NCI-H1092 (cell line): ENCODE data around the gene DHRS7B.
"Not testable (repeated sequence)": the region's sequence is repeated elsewhere in the genome, so short reads cannot be mapped to it uniquely, and the experiment has no call there.

Source experiments
- DNase-seq: peaks from one replicate; lab custom pipeline; 2025; lab: John Stamatoyannopoulos, UW

The DHRS7B gene

GRCh38 chr17:21209511-21210175 is 82.9 kb downstream of the DHRS7B start:
- no peak for DNase-seq

DNA sequence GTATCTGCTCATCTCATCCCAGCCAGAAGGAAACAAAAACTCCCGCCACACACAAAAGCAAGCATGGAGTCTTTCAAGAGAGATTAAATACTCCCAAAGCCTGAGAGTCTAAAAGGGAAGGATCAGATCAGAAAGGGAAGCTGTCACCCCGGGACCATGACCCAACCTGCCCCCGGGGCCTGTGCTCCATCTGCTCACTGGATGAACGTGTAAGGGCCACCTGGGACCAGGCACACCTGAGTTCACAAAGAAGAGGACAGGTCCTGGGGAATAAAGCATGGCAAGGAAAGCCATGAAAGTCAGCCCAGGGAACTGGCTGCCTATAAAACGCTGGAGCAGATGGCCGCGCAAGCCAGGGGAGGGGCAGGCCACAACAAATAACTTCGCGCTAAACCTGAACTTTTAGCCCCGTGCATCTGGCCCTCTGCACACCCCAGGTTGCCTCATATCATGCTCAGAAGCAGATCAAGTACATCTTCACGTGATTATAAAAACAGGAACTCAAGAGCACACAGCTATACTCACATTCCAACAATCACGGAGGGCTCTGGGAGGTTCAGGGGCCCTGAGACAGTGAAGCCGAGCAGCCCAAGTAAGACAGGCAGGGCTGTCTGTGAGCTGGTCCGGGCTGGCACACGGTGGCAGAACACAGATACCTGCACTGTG is 83.8 kb downstream of the DHRS7B start:
- DNase-seq = no peak

DNA sequence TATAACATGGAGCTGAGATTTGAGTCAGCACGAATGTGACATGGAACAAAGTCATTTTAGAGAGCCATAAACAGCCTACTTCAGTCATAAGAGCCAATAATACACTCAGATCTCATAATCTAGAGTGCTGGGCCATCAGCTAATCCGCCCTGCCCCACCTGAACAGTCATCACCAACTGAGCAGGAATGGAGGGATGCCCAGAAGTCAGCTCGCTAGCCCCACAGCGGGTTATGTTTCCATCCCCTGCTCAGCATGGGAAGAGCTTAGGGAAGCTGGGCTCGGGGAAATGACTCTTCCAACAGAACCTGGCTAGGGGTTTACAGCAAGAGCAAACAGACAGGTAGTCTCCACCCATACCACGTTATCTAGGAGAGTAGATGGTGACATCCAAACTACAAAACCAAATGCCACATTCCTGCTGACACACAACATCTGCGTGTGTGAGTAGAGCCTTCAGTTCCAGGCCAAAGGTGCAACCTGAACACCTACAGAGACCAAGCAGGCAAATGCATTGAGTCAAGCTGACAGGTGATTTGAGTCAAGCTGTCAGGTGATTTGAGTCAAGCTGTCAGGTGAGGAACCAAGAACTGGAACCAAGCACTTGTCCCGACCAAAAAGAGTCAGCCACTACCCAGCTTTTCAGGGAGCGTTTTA is 85.2 kb downstream of the DHRS7B start:
- DNase-seq = no peak

DNA sequence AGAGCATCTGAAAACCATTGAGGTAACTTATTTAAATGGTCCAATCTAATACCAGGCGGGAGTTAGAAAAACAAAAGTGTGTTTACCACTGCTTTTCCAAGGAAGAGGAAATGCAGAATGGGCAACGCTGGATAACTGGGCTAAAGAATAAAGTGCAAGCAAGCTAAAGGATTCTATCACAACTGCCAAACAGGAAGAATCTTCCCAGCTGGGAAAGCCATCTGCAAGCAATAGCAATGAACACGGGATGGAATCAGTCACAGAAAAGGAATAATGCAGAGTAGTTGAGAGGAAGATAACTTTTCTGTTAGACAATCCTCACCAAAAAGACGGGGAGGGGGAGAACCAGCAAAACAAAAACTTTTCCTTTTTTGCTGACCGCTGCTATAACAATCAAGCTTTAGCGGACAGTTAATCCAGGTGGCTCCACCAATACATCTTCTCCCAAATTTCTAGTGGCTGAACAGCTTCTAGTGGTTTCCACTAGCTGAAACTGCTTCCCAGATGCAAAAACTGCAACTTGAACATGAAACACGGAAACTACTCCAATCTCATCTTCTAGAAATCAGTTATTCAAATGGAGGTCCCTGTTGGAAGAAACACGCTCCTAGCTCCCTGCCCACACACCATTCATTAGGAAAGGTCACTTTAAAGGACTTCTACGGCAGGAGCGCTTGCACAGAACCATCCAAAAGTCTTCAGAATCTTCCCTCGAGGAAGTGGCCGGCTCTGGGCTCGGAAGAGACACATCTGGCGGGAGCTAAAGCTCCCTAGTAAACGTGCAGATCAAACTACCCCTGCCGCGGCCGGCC is 86.3 kb downstream of the DHRS7B start:
- DNase-seq = no peak

DNA sequence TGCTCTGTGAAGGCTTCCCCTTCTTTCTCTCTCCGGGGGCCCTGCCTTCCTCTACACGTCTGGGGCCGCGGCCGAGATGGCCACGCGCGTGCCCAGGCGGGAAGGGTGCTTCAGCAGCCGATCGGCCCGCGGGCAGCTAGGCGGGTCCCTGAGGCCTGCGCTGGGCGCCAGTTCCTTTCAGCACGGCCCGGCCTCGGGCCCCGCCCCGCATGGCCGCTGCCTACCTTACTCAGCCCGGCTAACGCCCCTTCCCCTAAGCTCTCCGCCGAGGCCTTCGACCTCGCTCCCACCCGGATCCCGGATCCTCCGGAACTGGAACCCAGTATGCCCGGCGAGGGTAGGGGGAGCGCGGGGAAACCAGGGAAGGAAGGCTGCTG is 86.9 kb downstream of the DHRS7B start:
- no peak for DNase-seq

GRCh38 chr17:21214015-21214776 is 87.4 kb downstream of the DHRS7B start, which contains the start of gene TMEM11:
Gene TMEM11, minus strand, starts transcription at chr17:21214161. Its CDS starts 9 bp downstream, at chr17:21214152.
- DNase-seq = peak; percentile 80

- DNase-seq = no peak
Observed at GRCh38 chr17:21214777-21215541, 88.2 kb downstream of the DHRS7B start.

- no peak for DNase-seq
Observed at GRCh38 chr17:21215935-21216334, 89.2 kb downstream of the DHRS7B start.

DNA sequence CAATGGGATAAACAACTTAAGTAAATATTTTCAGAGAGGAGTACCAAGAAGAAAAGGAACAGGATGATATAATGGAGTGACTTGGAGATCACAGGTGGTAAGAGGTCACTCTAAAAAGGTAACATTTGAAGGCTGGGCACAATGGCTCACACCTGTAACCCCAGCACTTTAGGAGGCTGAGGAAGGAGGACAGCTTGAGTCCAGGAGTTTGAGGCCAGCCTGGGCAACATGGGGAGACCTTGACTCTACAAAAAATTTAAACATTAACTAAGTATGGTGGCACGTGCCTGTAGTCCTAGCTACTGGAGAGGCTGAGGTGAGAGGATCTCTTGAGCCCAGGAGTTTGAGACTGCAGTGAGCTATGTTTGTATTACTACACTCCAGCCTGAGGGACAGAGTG is 90.6 kb downstream of the DHRS7B start:
- DNase-seq = no peak

DNA sequence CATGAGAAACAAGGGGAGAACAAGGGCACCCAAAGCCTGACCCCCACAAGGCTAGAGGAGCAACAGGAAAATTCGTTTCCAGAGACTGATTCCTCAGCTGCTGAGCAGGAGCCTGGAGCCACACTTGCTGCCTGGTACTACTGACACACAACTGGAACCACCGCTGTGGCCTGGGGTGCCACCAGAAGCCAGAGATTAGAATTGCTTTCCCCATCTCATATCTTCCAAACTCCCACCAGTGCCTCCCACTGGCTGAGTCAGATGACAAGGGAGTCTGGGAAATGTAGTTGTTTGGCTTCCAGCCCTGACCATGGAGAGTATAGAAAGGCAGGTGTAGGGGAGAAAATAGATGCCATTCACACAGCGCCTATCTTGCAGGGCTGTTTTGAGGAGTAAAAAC is 91.3 kb downstream of the DHRS7B start:
- DNase-seq = no peak

- DNase-seq = no peak
Observed at GRCh38 chr17:21218831-21219380, 92.1 kb downstream of the DHRS7B start.

DNA sequence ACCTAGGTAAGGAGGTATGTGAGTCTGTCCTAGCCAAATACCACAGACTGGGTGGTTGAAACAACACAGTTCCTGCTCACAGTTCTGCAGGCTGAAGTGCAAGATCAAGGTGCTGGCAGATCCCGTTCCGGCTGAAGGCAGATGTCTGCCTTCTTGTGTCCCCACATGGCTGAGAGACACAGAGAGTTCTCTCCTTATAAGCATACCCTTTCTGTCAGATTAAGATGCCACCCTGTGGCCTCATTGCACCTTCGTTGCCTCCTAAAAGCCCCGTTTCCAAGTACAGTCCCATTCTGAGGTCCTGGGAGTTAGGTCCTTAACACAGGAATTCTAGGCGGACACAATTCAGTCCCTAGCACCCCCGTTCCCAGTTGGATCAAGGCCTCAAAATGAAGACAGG is 96.3 kb downstream of the DHRS7B start:
- no peak for DNase-seq

GRCh38 chr17:21227277-21227676 is 100.5 kb downstream of the DHRS7B start:
- DNase-seq = not testable (repeated sequence)

DNA sequence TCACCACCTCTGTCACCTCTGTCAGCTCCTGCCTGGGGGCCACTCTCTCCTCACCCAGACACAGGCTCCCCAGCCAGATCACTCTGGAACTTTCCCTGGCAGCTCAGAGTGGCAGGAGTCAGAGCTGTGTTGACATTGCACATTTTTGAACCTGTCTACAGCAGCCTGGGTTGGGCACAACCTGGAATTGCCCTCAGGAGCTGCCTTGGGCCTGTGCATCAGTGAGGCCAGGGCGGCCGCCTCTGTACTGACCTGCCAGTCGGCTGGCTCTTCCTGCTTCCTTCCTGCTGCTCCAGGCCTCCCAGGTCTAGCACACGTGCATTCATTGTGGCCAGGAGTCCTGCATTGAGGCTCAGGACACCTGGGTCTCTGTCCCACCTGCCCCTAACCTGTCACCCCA is 101.3 kb downstream of the DHRS7B start:
- DNase-seq = no peak

GRCh38 chr17:21228845-21229244 is 102.1 kb downstream of the DHRS7B start:
- no peak for DNase-seq

GRCh38 chr17:21231533-21231932 is 104.8 kb downstream of the DHRS7B start:
- no peak for DNase-seq

DNA sequence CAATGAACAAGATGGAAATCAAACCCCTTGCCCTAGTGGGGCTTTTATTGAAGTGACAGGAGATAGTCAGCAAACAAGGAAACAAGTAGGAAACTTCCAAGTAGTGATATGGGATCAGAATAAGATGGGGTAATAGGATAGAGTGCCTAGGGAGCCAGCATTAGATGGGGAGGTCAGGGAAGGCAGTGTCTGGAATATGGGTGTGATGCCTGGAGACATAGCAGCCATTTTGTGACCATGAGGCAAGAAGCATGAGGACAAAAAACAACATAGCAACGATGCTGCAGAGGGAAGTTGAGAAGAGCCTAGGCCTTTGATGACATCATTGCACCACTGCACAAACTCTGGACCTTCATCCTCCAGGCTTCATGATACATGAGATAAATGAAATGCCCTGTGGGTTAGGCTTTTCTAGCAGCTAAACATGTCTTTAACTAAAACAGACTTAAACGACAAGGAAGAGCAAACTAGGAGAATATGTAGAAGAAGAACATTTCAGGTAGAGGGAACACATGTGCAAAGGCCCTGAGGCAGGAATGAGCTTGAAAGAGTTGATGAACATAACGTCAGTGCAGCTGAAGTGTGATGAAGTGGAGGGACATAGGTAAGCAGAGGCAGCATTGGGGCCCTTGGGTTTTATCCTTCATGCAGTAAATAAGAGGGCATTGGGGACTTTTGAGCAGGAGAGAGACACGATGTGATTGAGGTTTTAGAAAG is 105.4 kb downstream of the DHRS7B start:
- DNase-seq = no peak

DNA sequence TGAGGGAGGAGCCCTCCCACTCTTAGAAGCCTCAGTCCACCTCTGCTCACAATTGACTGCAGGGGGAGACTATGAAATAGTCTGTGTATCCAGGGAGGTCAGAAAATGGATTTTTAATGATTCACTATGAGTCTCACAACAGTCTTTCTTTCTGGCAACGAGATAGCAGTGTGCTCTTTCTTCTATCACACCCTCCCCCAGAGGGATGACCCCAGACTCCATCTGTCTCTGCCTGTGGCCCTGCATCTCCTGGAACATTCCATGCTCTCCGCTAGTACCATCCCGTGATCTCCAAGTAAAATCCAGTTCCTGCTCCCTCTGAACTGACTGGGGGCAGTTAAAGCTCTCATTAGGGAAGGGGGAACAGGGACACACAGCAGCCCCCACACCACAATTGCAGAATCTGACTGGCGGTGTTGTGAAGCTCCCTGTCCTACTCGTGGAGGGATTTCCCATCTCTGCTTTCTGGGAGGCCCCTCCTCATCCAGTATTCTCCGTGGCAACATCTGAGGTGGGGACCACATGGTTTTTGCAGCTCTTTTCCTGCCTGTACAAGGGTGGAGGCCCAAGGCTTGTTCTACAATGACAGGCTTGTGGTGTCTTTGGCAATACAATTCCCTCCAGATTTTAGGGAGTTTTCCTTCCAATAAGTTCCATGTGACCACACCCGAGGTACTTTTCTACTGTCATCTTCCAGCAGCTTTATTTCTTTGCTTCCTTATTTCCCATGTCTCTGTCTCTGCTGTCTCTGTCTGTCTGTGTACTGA is 107.0 kb downstream of the DHRS7B start:
- no peak for DNase-seq

DNA sequence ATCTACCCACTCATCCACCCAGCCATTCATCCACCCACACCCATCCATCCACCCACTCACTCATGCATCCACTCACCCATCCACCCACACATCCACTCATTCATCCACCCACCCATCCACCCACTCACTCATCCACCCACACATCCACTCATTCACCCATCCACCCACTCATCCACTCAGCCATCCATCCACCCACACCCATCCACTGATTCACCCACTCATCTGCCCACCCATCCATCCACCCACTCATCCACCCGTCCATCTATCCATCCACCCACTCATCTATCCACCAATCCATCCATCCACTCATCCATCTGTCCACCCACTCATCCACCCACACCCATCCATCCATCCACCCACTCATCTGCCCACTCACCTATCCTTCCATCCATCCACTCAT is 109.2 kb downstream of the DHRS7B start:
- no peak for DNase-seq
